ENCODE data around the gene KCTD20.

DNA sequence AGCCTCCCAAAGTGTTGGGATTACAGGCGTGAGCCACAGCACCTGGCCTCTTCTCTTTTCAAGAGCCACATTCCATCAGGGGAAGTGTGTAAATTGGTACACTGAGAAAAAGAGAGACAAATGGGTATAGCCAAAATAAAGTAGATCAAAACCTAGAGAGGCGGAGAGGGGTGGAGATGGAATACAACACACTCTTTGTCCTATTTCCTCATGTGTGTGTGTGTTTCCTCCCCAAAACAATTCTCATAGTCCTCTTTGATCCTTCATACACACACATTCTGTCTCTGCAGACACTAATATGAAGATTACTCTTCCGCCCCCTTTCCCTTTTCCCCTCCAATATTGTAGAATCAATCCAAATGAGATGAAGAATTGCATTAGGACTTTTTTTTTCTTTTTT lies 16.2 kb upstream of the KCTD20 start:
- TF ChIP-seq EZH2 (IDR thresholded peaks at IDR 0.05; ENCODE audit: low read length), result no peak
- TF ChIP-seq, protein P1, sequence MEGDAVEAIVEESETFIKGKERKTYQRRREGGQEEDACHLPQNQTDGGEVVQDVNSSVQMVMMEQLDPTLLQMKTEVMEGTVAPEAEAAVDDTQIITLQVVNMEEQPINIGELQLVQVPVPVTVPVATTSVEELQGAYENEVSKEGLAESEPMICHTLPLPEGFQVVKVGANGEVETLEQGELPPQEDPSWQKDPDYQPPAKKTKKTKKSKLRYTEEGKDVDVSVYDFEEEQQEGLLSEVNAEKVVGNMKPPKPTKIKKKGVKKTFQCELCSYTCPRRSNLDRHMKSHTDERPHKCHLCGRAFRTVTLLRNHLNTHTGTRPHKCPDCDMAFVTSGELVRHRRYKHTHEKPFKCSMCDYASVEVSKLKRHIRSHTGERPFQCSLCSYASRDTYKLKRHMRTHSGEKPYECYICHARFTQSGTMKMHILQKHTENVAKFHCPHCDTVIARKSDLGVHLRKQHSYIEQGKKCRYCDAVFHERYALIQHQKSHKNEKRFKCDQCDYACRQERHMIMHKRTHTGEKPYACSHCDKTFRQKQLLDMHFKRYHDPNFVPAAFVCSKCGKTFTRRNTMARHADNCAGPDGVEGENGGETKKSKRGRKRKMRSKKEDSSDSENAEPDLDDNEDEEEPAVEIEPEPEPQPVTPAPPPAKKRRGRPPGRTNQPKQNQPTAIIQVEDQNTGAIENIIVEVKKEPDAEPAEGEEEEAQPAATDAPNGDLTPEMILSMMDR (optimal IDR thresholded peaks at IDR 0.05 in 1 of 3, IDR thresholded peaks at IDR 0.05 in 1 of 3, conservative IDR thresholded peaks at IDR 0.05 in 1 of 3; ENCODE audit: extremely low read depth in 1 of 3, insufficient read depth in 2 of 3, low read length in 3 of 3), result no peak
